HEK293 (cell line): ENCODE data around the gene AP2M1.

Source experiments
- GFI1B ChIP-seq: fragments of 450-650 bp; formaldehyde crosslinking; IDR thresholded peaks from 2 replicates; pipeline ENCODE4 v1.5.1; 2016; ENCODE audit warnings: missing biosample characterization, missing genetic modification characterization
- HOXA7 ChIP-seq: sonication (generic); formaldehyde crosslinking; IDR thresholded peaks from 2 replicates; pipeline ENCODE4 v1.8.1; 2022; ENCODE audit warnings: missing genetic modification reagents, borderline replicate concordance
- KLF8 ChIP-seq: fragments of 450-650 bp; formaldehyde crosslinking; IDR thresholded peaks from 2 replicates; pipeline ENCODE4 v1.5.1; 2016; ENCODE audit warnings: missing biosample characterization, missing genetic modification characterization
- MEIS1 ChIP-seq: sonication (generic); formaldehyde crosslinking; IDR thresholded peaks from 2 replicates; pipeline ENCODE4 v1.8.1; 2022; ENCODE audit warnings: missing genetic modification reagents, mild to moderate bottlenecking, borderline replicate concordance
- ZNF221 ChIP-seq: fragments of 450-650 bp; formaldehyde crosslinking; IDR thresholded peaks from 2 replicates; pipeline ENCODE4 v1.5.1; 2017; ENCODE audit warnings: missing biosample characterization, missing genetic modification characterization, borderline replicate concordance
- ZNF24 ChIP-seq: fragments of 450-650 bp; formaldehyde crosslinking; IDR thresholded peaks from 2 replicates; pipeline ENCODE4 v1.5.1; 2016; ENCODE audit warnings: missing biosample characterization, missing genetic modification characterization
- ZNF248 ChIP-seq: fragments of 450-650 bp; formaldehyde crosslinking; IDR thresholded peaks from 2 replicates; pipeline ENCODE4 v1.5.1; 2017; ENCODE audit warnings: missing biosample characterization, missing genetic modification characterization
- ZNF354C ChIP-seq: fragments of 450-650 bp; formaldehyde crosslinking; IDR thresholded peaks from 2 replicates; pipeline ENCODE4 v1.5.1; 2016; ENCODE audit warnings: missing biosample characterization, missing genetic modification characterization, low read depth, borderline replicate concordance
- ZNF391 ChIP-seq: fragments of 450-650 bp; formaldehyde crosslinking; IDR thresholded peaks from 2 replicates; pipeline ENCODE4 v1.5.1; 2016; ENCODE audit warnings: low read depth, missing biosample characterization, missing genetic modification characterization, borderline replicate concordance
- ZNF48 ChIP-seq: fragments of 450-650 bp; formaldehyde crosslinking; IDR thresholded peaks from 2 replicates; pipeline ENCODE4 v1.5.1; 2016; ENCODE audit warnings: missing biosample characterization, missing genetic modification characterization
- ZNF558 ChIP-seq: fragments of 450-650 bp; formaldehyde crosslinking; IDR thresholded peaks from 2 replicates; pipeline ENCODE4 v1.5.1; 2016; ENCODE audit warnings: missing biosample characterization, missing genetic modification characterization
- ZNF768 ChIP-seq: fragments of 450-650 bp; formaldehyde crosslinking; IDR thresholded peaks from 2 replicates; pipeline ENCODE4 v1.5.1; 2018; ENCODE audit warnings: missing biosample characterization, mild to moderate bottlenecking, missing genetic modification characterization
- ZNF777 ChIP-seq: fragments of 450-650 bp; formaldehyde crosslinking; IDR thresholded peaks from 2 replicates; pipeline ENCODE4 v1.5.1; 2017; ENCODE audit warnings: missing biosample characterization, missing genetic modification characterization, borderline replicate concordance
- ZNF843 ChIP-seq: fragments of 450-650 bp; formaldehyde crosslinking; IDR thresholded peaks from 2 replicates; pipeline ENCODE4 v1.5.1; 2016; ENCODE audit warnings: missing biosample characterization, missing genetic modification characterization
- TF ChIP-seq, protein P1 (sequence below): fragments of 450-650 bp; formaldehyde crosslinking; IDR thresholded peaks from 2 replicates; pipeline ENCODE4 v1.5.1; 2016; ENCODE audit warnings: missing biosample characterization, missing genetic modification characterization, borderline replicate concordance
- TF ChIP-seq, protein P2 (sequence below): fragments of 450-650 bp; formaldehyde crosslinking; IDR thresholded peaks from 2 replicates; pipeline ENCODE4 v1.5.1; 2017; ENCODE audit warnings: missing biosample characterization, missing genetic modification characterization
- TF ChIP-seq, protein P3 (sequence below): fragments of 450-650 bp; IDR thresholded peaks from 2 replicates; pipeline ENCODE4 v1.5.1; 2018; ENCODE audit warnings: missing biosample characterization, missing genetic modification characterization
- TF ChIP-seq, protein P4 (sequence below): fragments of 450-650 bp; formaldehyde crosslinking; IDR thresholded peaks from 2 replicates; pipeline ENCODE4 v1.5.1; 2016; ENCODE audit warnings: missing biosample characterization, missing genetic modification characterization
- TF ChIP-seq, protein P5 (sequence below): fragments of 450-650 bp; formaldehyde crosslinking; IDR thresholded peaks from 2 replicates; pipeline ENCODE4 v1.5.1; 2016; ENCODE audit warnings: missing biosample characterization, missing genetic modification characterization

The AP2M1 gene

DNA sequence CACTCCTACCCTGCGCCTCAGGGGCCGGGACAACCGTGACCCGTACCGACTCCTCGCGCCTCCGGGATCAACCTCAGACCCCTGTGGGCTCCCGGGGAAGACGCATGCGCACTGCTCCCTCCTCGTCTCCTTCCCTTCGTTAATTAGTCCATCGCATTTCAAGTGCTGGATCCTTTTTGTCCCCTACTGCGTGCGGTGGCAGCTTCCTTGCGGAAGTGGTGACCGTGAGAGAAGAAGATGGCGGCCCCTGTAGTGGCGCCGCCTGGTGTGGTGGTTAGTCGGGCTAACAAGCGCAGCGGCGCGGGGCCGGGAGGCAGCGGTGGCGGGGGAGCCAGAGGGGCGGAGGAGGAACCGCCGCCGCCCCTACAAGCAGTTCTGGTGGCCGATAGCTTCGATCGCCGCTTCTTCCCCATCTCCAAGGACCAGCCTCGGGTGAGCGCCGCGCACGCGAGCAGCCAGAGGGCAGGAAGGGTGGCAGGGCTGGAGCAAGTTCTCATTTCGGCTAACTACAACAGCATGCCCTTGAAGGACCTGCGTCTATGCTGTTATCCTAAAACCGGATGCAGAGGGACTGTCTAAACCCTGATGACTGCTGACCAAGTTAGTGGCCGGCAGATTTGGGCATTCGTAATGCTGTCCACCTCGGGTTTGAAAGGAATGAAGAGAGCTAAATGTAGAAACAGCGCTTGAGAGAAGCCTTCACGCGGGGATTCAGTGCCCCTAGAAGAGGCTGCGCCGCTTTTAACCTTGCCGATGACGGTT, 39.3 kb upstream of the AP2M1 start, which contains the start of gene EIF2B5 (continued):
- TF ChIP-seq, protein P1, sequence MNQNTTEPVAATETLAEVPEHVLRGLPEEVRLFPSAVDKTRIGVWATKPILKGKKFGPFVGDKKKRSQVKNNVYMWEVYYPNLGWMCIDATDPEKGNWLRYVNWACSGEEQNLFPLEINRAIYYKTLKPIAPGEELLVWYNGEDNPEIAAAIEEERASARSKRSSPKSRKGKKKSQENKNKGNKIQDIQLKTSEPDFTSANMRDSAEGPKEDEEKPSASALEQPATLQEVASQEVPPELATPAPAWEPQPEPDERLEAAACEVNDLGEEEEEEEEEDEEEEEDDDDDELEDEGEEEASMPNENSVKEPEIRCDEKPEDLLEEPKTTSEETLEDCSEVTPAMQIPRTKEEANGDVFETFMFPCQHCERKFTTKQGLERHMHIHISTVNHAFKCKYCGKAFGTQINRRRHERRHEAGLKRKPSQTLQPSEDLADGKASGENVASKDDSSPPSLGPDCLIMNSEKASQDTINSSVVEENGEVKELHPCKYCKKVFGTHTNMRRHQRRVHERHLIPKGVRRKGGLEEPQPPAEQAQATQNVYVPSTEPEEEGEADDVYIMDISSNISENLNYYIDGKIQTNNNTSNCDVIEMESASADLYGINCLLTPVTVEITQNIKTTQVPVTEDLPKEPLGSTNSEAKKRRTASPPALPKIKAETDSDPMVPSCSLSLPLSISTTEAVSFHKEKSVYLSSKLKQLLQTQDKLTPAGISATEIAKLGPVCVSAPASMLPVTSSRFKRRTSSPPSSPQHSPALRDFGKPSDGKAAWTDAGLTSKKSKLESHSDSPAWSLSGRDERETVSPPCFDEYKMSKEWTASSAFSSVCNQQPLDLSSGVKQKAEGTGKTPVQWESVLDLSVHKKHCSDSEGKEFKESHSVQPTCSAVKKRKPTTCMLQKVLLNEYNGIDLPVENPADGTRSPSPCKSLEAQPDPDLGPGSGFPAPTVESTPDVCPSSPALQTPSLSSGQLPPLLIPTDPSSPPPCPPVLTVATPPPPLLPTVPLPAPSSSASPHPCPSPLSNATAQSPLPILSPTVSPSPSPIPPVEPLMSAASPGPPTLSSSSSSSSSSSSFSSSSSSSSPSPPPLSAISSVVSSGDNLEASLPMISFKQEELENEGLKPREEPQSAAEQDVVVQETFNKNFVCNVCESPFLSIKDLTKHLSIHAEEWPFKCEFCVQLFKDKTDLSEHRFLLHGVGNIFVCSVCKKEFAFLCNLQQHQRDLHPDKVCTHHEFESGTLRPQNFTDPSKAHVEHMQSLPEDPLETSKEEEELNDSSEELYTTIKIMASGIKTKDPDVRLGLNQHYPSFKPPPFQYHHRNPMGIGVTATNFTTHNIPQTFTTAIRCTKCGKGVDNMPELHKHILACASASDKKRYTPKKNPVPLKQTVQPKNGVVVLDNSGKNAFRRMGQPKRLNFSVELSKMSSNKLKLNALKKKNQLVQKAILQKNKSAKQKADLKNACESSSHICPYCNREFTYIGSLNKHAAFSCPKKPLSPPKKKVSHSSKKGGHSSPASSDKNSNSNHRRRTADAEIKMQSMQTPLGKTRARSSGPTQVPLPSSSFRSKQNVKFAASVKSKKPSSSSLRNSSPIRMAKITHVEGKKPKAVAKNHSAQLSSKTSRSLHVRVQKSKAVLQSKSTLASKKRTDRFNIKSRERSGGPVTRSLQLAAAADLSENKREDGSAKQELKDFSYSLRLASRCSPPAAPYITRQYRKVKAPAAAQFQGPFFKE (tag by site-specific recombination) = no peak
- TF ChIP-seq ZNF558 (tag by site-specific recombination) (no peak), KLF8 (tag by site-specific recombination) (peak; percentile 55; the same call in 1 of the 2 replicates), MEIS1 (CRISPR knock-in tag) (no peak), ZNF843 (tag by site-specific recombination) (no peak; the same call in 1 of the 2 replicates), ZNF48 (tag by site-specific recombination) (no peak), ZNF777 (tag by site-specific recombination) (no peak), ZNF248 (tag by site-specific recombination) (no peak), ZNF768 (no peak), GFI1B (tag by site-specific recombination) (no peak), HOXA7 (CRISPR knock-in tag) (no peak), ZNF391 (peak; percentile 38; the same call in 1 of the 2 replicates), ZNF221 (tag by site-specific recombination) (no peak), ZNF24 (tag by site-specific recombination) (no peak), ZNF354C (no peak)
- TF ChIP-seq, protein P2, sequence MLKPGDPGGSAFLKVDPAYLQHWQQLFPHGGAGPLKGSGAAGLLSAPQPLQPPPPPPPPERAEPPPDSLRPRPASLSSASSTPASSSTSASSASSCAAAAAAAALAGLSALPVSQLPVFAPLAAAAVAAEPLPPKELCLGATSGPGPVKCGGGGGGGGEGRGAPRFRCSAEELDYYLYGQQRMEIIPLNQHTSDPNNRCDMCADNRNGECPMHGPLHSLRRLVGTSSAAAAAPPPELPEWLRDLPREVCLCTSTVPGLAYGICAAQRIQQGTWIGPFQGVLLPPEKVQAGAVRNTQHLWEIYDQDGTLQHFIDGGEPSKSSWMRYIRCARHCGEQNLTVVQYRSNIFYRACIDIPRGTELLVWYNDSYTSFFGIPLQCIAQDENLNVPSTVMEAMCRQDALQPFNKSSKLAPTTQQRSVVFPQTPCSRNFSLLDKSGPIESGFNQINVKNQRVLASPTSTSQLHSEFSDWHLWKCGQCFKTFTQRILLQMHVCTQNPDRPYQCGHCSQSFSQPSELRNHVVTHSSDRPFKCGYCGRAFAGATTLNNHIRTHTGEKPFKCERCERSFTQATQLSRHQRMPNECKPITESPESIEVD (tag by site-specific recombination) = no peak
- TF ChIP-seq, protein P3, sequence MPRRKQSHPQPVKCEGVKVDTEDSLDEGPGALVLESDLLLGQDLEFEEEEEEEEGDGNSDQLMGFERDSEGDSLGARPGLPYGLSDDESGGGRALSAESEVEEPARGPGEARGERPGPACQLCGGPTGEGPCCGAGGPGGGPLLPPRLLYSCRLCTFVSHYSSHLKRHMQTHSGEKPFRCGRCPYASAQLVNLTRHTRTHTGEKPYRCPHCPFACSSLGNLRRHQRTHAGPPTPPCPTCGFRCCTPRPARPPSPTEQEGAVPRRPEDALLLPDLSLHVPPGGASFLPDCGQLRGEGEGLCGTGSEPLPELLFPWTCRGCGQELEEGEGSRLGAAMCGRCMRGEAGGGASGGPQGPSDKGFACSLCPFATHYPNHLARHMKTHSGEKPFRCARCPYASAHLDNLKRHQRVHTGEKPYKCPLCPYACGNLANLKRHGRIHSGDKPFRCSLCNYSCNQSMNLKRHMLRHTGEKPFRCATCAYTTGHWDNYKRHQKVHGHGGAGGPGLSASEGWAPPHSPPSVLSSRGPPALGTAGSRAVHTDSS (tag by site-specific recombination) = no peak
- TF ChIP-seq, protein P4, sequence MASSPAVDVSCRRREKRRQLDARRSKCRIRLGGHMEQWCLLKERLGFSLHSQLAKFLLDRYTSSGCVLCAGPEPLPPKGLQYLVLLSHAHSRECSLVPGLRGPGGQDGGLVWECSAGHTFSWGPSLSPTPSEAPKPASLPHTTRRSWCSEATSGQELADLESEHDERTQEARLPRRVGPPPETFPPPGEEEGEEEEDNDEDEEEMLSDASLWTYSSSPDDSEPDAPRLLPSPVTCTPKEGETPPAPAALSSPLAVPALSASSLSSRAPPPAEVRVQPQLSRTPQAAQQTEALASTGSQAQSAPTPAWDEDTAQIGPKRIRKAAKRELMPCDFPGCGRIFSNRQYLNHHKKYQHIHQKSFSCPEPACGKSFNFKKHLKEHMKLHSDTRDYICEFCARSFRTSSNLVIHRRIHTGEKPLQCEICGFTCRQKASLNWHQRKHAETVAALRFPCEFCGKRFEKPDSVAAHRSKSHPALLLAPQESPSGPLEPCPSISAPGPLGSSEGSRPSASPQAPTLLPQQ (tag by site-specific recombination) = 0 out of 2 replicates have a peak, but pooled peaks have one; percentile 54
- TF ChIP-seq, protein P5, sequence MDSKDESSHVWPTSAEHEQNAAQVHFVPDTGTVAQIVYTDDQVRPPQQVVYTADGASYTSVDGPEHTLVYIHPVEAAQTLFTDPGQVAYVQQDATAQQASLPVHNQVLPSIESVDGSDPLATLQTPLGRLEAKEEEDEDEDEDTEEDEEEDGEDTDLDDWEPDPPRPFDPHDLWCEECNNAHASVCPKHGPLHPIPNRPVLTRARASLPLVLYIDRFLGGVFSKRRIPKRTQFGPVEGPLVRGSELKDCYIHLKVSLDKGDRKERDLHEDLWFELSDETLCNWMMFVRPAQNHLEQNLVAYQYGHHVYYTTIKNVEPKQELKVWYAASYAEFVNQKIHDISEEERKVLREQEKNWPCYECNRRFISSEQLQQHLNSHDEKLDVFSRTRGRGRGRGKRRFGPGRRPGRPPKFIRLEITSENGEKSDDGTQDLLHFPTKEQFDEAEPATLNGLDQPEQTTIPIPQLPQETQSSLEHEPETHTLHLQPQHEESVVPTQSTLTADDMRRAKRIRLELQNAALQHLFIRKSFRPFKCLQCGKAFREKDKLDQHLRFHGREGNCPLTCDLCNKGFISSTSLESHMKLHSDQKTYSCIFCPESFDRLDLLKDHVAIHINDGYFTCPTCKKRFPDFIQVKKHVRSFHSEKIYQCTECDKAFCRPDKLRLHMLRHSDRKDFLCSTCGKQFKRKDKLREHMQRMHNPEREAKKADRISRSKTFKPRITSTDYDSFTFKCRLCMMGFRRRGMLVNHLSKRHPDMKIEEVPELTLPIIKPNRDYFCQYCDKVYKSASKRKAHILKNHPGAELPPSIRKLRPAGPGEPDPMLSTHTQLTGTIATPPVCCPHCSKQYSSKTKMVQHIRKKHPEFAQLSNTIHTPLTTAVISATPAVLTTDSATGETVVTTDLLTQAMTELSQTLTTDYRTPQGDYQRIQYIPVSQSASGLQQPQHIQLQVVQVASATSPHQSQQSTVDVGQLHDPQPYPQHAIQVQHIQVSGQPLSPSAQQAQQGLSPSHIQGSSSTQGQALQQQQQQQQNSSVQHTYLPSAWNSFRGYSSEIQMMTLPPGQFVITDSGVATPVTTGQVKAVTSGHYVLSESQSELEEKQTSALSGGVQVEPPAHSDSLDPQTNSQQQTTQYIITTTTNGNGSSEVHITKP (tag by site-specific recombination) = peak; percentile 90
- TF ChIP-seq, all 188 proteins: peak for 44
